GM08714 (cell line): ENCODE results near the gene CNIH4.
"Not testable (repeated sequence)": the region's sequence is repeated elsewhere in the genome, so short reads cannot be mapped to it uniquely, and the experiment has no call there.

ENCODE experiments used
- H3K4me3 ChIP-seq: fragments of 200-500 bp; sonication (Bioruptor generic); 2 replicates; pipeline ENCODE4 v1.5.1; 2014; ENCODE audit warnings: mild to moderate bottlenecking, low read length, inconsistent platforms
- ZNF274 ChIP-seq: IDR thresholded peaks from 2 replicates; pipeline ENCODE4 v1.6.1; 2012; ENCODE audit warnings: mild to moderate bottlenecking, low read depth, low read length

CNIH4 gene

DNA sequence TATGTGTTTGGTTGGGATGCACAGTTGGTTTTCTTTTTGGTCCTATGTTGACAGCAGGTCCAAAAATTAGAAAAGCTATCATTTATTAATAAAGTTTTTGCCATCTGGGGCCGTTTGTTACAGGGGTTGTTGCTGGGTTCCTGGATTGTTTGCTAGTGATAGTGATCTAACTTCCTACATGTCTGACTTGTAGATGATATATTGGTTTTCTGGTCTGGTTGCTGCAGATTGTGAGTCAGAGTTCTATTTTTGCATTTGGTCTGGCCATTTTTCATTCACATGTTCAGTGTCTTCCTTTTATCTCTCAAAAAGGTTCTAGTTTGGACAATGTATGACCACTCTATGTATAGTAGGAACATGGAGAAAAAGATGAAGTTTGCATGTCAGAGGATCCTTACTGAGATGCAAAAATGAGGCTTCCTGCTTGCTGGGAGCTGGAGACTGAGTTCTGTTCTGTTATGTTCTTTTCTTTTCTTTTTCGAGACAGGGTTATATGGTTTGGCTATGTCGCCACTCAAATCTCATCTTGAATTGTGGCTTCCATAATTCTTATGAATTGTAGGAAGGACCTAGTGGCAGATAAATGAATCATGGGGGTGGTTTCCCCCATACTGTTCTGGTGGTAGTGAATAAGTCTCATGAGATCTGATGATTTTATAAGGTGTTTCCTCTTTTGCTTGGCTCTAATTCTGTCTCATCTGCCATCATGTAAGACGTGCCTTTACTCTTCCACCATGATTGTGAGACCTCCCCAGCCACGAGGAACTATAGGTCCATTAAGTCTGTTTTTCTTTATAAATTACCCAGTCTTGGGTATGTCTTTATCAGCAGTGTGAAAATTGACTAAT lies 22.5 kb upstream of the CNIH4 start:
- TF ChIP-seq ZNF274: no peak
- H3K4me3 ChIP-seq: no peak overlapping the region

DNA sequence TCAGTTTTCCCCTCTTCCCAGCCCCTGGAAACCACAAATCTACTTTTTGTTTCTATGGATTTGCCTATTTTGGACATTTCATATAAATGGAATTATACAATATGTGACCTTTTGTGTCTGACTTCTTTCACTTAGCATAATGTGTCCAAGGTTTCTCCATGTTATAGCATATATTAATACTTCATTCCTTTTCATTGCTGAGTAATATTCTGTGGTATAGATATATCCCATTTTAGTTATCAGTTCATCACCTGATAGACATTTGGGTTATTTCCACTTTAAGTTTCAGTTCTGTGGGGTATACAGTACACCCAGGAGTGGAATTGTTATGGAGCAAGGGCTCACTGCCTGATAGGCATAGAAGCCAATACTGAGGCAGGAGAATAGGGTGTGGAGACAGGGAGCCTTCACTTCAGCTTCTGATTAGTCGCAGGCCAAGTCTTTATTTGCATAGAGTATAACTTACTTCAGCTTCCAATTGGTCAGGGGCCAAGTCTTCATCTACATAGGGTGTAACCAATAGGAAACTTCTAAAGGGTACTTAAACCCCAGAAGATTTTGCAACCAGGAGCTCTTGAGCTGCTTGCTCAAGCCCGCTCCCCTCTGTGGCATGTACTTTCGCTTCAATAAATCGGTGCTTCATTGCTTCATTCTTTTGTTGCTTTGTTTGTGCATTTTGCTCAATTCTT lies 18.4 kb upstream of the CNIH4 start:
- no peak overlapping the region for H3K4me3 ChIP-seq
- no peak for TF ChIP-seq ZNF274

- no peak for TF ChIP-seq ZNF274
- no peak overlapping the region for H3K4me3 ChIP-seq
Measured at GRCh38 chr1:224339442-224340033, 17.1 kb upstream of the CNIH4 start.

DNA sequence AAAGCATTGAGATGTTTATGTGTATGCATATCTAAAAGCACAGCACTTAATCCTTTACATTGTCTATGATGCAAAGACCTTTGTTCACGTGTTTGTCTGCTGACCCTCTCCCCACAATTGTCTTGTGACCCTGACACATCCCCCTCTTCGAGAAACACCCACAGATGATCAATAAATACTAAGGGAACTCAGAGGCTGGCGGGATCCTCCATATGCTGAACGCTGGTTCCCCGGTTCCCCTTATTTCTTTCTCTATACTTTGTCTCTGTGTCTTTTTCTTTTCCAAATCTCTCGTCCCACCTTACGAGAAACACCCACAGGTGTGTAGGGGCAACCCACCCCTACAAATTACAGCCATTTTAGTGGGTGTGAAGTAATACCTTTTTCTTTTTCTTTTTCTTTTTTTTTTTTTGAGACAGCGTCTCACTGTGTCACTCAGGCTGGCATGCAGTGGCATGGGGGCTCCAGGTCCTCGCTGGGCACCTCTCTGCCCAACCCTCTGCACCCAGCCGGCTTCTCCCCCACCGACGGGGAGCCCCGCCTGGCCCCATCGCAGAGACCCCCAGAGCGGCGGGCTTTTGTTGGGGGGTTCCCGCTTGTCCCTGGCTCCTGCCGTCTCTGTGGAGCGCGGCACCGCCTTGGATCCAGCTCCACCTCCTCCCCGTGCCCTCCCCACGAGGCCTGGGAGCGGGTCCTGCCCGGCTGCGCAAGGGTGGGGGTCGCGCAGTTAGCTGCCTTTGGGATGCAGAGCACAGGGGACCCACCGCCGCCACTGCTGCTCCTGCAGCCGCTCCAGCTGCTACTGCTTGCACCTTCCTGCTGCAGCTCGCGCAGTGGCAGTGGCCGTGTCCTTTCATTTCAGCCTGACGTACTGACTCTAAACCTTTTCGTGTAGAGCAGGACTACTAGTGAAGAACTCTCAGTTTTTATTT lies 16.0 kb upstream of the CNIH4 start:
- H3K4me3 ChIP-seq: peak overlapping the region; percentile 65; the same call in 1 of the 2 replicates

GRCh38 chr1:224343679-224344078 lies 13.0 kb upstream of the CNIH4 start:
- TF ChIP-seq ZNF274: no peak
- no peak overlapping the region for H3K4me3 ChIP-seq

DNA sequence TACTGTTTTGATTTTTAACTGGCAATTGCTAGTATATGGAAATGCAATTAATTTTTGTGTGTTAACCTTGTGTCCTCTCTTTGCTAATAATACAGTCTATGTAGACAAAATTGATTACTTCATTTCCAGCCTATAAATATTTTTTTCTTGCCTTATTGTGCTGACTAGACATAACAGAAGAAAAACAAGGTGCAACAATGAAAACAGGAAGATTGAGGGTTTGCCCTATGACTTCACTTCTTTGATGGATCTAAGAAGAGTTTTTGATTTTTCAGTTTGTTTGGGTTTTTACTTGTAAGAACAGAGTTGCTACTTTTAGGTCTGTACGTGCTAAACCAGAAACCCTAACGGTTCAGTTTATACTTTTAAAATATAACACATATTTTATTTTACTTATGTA lies 8.5 kb upstream of the CNIH4 start:
- no peak overlapping the region for H3K4me3 ChIP-seq
- TF ChIP-seq ZNF274: no peak

- not testable (repeated sequence) for H3K4me3 ChIP-seq
Measured at GRCh38 chr1:224349716-224350115, 7.0 kb upstream of the CNIH4 start.

DNA sequence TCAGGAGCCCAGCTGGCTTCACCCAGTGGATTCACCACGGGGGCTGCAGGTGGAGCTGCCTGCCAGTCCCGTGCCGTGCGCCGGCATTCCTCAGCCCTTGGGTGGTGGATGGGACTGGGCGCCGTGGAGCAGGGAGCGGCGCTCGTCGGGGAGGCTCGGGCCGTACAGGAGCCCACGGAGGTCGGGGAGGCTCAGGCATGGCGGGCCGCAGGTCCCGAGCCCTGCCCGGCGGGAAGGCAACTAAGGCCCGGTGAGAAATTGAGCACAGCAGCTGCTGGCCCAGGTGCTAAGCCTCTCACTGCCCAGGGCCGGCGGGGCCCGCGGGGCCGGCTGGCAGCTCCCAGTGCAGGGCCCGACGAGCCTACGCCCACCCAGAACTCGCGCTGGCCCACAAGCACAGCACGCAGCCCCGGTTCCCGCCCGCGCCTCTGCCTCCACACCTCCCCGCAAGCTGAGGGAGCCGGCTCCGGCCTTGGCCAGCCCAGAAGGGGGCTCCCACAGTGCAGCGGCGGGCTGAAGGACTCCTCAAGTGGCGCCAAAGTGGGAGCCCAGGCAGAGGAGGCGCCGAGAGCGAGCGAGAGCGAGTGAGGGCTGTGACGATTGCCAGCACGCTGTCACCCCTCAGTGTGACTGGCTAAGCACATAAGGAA lies 4.1 kb upstream of the CNIH4 start:
- not testable (repeated sequence) for H3K4me3 ChIP-seq

- H3K4me3 ChIP-seq: no peak overlapping the region
- no peak for TF ChIP-seq ZNF274
Measured at GRCh38 chr1:224353975-224354925, 2.4 kb upstream of the CNIH4 start.

DNA sequence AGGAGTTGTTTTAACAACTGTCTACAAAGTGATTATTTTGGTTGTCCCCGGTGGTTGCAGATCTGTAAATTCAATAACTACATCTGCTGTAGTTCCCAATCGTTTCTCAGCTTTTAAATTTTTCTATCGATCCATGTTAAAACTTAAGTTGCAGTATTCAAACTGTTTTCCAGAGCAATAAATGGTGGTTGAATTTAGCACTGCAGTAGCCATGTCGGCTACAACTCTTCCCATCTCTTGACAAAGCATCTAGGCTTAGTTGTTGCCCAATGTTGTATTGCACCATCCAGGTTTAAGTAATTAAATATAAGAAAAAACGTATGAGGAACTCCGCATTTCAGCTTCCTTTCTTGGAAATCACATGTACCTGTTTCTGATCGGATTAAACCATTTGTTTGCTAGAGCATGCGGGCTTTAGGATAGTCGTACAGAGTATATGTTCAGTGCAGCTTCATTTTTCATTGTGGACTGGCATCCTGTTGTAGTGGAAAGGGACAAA lies 996 bp downstream of the CNIH4 start:
- TF ChIP-seq ZNF274: no peak
- H3K4me3 ChIP-seq: peak overlapping the region; percentile 65

DNA sequence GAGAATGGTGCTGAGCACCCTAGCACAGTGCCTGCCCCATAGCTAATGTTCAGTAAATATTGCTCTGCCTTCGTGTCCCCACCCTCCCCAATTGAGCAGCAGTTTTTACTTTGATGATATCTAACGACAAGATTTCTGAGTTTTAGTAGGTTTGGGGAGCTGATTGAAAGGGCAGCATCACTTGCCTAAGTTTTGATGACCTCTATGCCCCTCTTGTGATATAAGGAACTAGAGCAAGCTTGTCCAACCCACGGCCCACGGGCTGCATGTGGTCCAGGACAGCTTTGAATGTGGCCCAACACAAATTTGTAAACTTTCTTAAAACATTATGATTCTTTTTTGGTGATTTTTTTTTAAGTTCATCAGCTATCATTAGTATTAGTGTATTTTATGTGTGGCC lies 1.6 kb downstream of the CNIH4 start:
- H3K4me3 ChIP-seq: peak overlapping the region; percentile 65
- no peak for TF ChIP-seq ZNF274

DNA sequence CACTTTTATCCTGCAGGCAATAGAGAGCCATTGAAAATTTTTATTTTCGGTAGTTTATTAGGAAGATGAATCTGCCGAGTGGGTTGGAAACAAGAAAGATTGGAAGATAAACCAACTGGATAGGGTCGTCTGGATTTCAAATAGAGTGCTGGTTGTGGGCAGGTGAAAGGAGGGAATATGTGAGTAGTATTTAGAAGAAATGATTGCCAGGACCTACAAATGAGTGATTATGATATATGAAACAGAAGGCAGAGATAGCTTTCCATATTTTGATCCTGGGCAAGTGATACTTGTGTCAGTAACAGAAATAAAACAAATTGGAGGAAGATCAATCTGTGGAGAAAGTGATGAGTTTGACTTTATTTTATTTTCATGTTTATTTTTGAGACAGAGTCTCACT lies 2.5 kb downstream of the CNIH4 start:
- H3K4me3 ChIP-seq: no peak overlapping the region
- no peak for TF ChIP-seq ZNF274
